MCF 10A (cell line): ENCODE results near the gene NEK10. TPM values are rescaled to one million over a fixed set of nuclear protein-coding genes. Genes with fewer than 3 reads are reported as not detected.
A peak's percentile ranks its signal among the peaks of the same experiment; 100 is the strongest.

Source experiments
- BruUV-seq: library from RNA; stranded (reverse); fragments of 400-500 nt; replicated peaks from 2 replicates; lab custom pipeline; 2021; lab: Mats Ljungman, UMichigan
- CTCF ChIA-PET: fragments of 300-600 bp; sonication (Branson Sonifier 250); formaldehyde crosslinking; extraction: SDS; loops from one replicate; lab custom pipeline; 2021; ENCODE audit warnings: antibody characterized with exemption, inconsistent platforms; lab: Yijun Ruan, JAX
- POLR2A ChIA-PET: fragments of 300-600, 350-650 bp; sonication (Branson Sonifier 250); formaldehyde crosslinking; extraction: SDS; loops from one replicate; lab custom pipeline; 2020; ENCODE audit warnings: antibody characterized with exemption, inconsistent platforms; lab: Yijun Ruan, JAX
- DNase-seq: peaks from one replicate; pipeline ENCODE4 v3.0.0-alpha.2; 2018; ENCODE audit not compliant: unreplicated experiment
- H3K27ac Mint-ChIP-seq: one replicate; pipeline ENCODE4 v1.8.0; 2022; ENCODE audit warnings: mild to moderate bottlenecking, low read depth, mixed read lengths; ENCODE audit not compliant: unreplicated experiment
- H3K27me3 Mint-ChIP-seq: one replicate; pipeline ENCODE4 v1.8.0; 2022; ENCODE audit warnings: mixed read lengths; ENCODE audit not compliant: insufficient read depth, unreplicated experiment
- H3K36me3 Mint-ChIP-seq: one replicate; pipeline ENCODE4 v1.8.0; 2022; ENCODE audit warnings: mild to moderate bottlenecking, moderate library complexity, mixed read lengths; ENCODE audit not compliant: insufficient read depth, unreplicated experiment
- H3K4me1 Mint-ChIP-seq: one replicate; pipeline ENCODE4 v1.8.0; 2022; ENCODE audit warnings: mixed read lengths; ENCODE audit not compliant: insufficient read depth, unreplicated experiment
- H3K4me3 Mint-ChIP-seq: one replicate; pipeline ENCODE4 v1.8.0; 2022; ENCODE audit warnings: mild to moderate bottlenecking, moderate library complexity, mixed read lengths; ENCODE audit not compliant: unreplicated experiment
- H3K9me3 Mint-ChIP-seq: one replicate; pipeline ENCODE4 v1.8.0; 2022; ENCODE audit warnings: mixed read lengths; ENCODE audit not compliant: unreplicated experiment
- intact Hi-C: fragments of 100-400 bp; cut with micrococcal nuclease; formaldehyde crosslinking; loops from 2 replicates; pipeline ENCODE4 v1.14.1; 2022
- total RNA-seq: library from RNA; stranded (reverse); gene quantifications from 2 replicates; pipeline ENCODE4 v1.2.3, GENCODE V29; 2022
- TF ChIP-seq, protein P1 (sequence below): fragments of 200-600 bp; IDR thresholded peaks from one replicate; pipeline ENCODE4 v1.8.0; 2022; ENCODE audit warnings: antibody characterized with exemption, mild to moderate bottlenecking; ENCODE audit not compliant: unreplicated experiment

NEK10 gene
- total RNA-seq, 1 experiment from 2014 or later = 0.44 TPM

DNA sequence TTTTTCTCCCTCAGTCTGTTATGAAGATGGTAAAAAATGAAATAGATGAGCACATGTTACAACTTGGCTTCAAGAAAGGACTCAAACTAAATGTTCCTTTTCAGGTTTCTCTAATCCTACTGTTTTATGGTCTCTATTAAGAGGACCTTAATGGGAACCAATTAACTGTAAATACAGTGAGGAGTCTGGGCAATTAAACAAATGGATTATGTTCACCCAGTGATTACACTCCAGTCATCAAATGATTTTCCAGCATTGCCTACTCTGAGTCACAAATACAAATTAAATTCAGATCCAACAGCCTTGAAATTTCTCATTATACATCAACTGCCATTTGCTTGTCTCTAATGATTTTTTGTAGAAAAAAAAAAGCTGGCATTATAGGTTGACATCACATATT lies 129.2 kb downstream of the NEK10 start:
- no peaks in the 10 kb centered on the region for H3K36me3 Mint-ChIP-seq
- TF ChIP-seq, protein P1, sequence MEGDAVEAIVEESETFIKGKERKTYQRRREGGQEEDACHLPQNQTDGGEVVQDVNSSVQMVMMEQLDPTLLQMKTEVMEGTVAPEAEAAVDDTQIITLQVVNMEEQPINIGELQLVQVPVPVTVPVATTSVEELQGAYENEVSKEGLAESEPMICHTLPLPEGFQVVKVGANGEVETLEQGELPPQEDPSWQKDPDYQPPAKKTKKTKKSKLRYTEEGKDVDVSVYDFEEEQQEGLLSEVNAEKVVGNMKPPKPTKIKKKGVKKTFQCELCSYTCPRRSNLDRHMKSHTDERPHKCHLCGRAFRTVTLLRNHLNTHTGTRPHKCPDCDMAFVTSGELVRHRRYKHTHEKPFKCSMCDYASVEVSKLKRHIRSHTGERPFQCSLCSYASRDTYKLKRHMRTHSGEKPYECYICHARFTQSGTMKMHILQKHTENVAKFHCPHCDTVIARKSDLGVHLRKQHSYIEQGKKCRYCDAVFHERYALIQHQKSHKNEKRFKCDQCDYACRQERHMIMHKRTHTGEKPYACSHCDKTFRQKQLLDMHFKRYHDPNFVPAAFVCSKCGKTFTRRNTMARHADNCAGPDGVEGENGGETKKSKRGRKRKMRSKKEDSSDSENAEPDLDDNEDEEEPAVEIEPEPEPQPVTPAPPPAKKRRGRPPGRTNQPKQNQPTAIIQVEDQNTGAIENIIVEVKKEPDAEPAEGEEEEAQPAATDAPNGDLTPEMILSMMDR = no peak
- no peak overlapping the region for H3K4me3 Mint-ChIP-seq
- no peak for DNase-seq
- intact Hi-C loops = no loop called here
- POLR2A ChIA-PET = no interaction called here
- no TSS peak for BruUV-seq
- peaks cover 13% of the 10 kb centered on the region for H3K9me3 Mint-ChIP-seq
- H3K4me1 Mint-ChIP-seq = no peaks in the 10 kb centered on the region
- CTCF ChIA-PET = interaction anchor here (0.6 kb wide), 2 partner anchors 10 to 688 kb away, joined by 3 to 4 read pairs; no protein-coding TSS in a partner anchor
- no peaks in the 10 kb centered on the region for H3K27me3 Mint-ChIP-seq
- no peak overlapping the region for H3K27ac Mint-ChIP-seq

DNA sequence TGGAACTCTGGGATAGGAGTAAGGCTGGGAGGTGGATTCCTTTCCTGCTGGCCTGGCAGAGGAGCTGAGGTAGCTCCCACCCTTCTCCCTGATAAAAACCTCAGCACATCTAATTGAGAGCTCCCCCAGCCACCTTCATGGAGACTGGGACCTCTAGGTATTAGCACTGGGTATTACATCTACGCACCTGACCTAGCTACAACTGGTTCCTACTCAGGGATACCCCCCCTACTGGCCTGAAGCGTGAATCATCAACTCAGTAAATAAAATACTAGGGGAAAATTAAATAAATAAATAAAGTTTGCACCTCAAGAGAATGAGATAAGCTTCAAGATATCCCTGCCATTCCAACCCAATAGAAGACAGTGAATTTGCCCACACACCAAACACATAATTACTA lies 140.4 kb downstream of the NEK10 start:
- POLR2A ChIA-PET = no interaction called here
- no TSS peak for BruUV-seq
- CTCF ChIA-PET = interaction anchor here (0.7 kb wide), 1 partner anchor 580 kb away, joined by 3 read pairs; no protein-coding TSS in a partner anchor
- Mint-ChIP-seq H3K27ac (no peak overlapping the region), H3K9me3 (no peaks in the 10 kb centered on the region), H3K36me3 (no peaks in the 10 kb centered on the region), H3K4me1 (peaks cover 7% of the 10 kb centered on the region), H3K4me3 (no peak overlapping the region), H3K27me3 (no peaks in the 10 kb centered on the region)
- intact Hi-C loops = no loop called here
- DNase-seq = no peak
- TF ChIP-seq, protein P1 = no peak

DNA sequence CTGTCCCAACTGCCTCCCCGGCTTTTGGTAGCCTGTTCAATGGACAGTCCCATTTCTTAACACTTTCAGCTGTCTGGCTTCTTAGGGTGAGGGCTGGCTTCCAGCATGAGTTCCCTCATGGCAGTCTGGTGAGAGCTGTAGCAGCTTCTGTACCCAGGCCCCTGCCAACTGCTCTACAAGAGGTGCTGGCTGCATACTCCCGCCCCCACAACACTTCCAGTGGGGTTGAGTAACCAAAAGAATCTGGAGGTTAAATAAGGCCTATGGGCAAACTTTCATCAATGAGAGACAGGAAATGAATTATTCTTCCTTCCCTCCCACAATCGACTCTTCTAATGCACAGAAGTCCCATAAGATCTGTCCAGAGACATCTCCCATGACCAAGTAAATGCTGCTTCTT lies 145.0 kb downstream of the NEK10 start:
- intact Hi-C loops = no loop called here
- POLR2A ChIA-PET = interaction anchor here (0.6 kb wide), 1 partner anchor 117 kb away, joined by 3 read pairs; no protein-coding TSS in a partner anchor
- peaks cover 16% of the 10 kb centered on the region for H3K4me1 Mint-ChIP-seq
- H3K27me3 Mint-ChIP-seq = no peaks in the 10 kb centered on the region
- H3K9me3 Mint-ChIP-seq = peaks cover 7% of the 10 kb centered on the region
- BruUV-seq = no TSS peak
- H3K27ac Mint-ChIP-seq = no peak overlapping the region
- no peak overlapping the region for H3K4me3 Mint-ChIP-seq
- no peaks in the 10 kb centered on the region for H3K36me3 Mint-ChIP-seq
- CTCF ChIA-PET = interaction anchor here (1.0 kb wide), 1 partner anchor 89 kb away, joined by 5 read pairs; no protein-coding TSS in a partner anchor
- TF ChIP-seq, protein P1 = no peak
- DNase-seq = peak; percentile 41

DNA sequence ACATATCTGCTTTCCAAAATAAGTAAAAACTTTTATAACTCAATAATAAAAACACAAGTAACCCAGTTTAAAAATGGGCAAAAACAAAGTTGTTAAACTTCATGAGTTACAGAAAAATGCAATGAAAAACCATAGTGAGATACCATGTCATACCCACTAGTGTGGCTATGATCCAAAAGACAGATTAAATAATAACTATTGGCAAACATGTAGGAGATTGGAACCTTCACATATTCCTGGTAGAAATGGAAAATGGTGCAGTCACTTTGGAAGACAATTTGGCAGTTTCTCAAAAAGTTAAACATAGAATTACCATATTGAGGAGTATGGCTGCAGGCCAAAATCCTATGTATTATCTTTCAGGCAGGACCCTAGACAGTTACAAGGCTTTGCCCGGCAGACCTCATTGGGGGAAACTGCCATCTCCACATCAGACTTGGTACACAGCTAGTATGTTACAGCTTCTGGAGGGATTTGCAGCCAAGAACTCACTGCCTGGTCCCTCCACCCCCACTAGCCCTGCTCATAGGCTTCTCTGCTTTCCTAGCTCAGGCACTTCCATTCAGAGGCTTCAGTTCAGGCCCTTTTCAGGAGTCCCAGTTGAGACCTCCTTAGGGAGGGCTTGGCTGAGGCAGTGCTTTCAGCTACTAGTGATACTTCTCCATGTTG lies 147.8 kb downstream of the NEK10 start:
- Mint-ChIP-seq H3K9me3 (peaks cover 7% of the 10 kb centered on the region), H3K27me3 (no peaks in the 10 kb centered on the region), H3K4me3 (no peak overlapping the region), H3K4me1 (peaks cover 21% of the 10 kb centered on the region), H3K27ac (no peak overlapping the region), H3K36me3 (peaks cover 6% of the 10 kb centered on the region)
- intact Hi-C loops = no loop called here
- ChIA-PET POLR2A (no interaction called here), CTCF (interaction anchor here (0.7 kb wide), 1 partner anchor 241 kb away, joined by 3 read pairs; no protein-coding TSS in a partner anchor)
- TF ChIP-seq, protein P1 = no peak
- DNase-seq = no peak
- BruUV-seq = no TSS peak
